Measurements from ENCODE around the gene PRR16. TPM values are rescaled to one million over a fixed set of nuclear protein-coding genes. Genes with fewer than 3 reads are reported as not detected.

PRR16 gene
- polyA plus RNA-seq, 2 of the 4 experiments (the other 2 are of a cell fraction) = 0.05 TPM; not detected in 1

GRCh38 chr5:120449501-120449900 lies 14.6 kb upstream of the PRR16 start:
- POLR2A ChIA-PET = no interaction called here
- DNase-seq (ENCODE audit: low read depth in 1 of 2, low spot score in 1 of 2) (no peak), ATAC-seq (no peak), FAIRE-seq (no peak)
- CTCF ChIA-PET = interaction anchor here (1.5 kb wide), 1 partner anchor 497 kb away, joined by 3 read pairs; no protein-coding TSS in a partner anchor
- Histone ChIP-seq H3K27ac (no peak overlapping the region), H3K9me3 (no peaks in the 10 kb centered on the region), H3K4me1 (no peaks in the 10 kb centered on the region), H3K4me3 (no peak overlapping the region), H3K4me2 (no peak overlapping the region)
- no peak for TF ChIP-seq TP53 (CRISPR knock-in tag; IDR thresholded peaks at IDR 0.05)
- TF ChIP-seq CHD4 (IDR thresholded peaks at IDR 0.05; ENCODE audit: borderline replicate concordance) = no peak
- TF ChIP-seq ZNF302 (CRISPR knock-in tag; IDR thresholded peaks at IDR 0.05) = no peak
- no peak for TF ChIP-seq RCOR1 (IDR thresholded peaks at IDR 0.05; ENCODE audit: low read depth, low read length)
- no peak for TF ChIP-seq NPAS2 (CRISPR knock-in tag; IDR thresholded peaks at IDR 0.05; ENCODE audit: borderline replicate concordance)
- no peak for TF ChIP-seq NFE2L2 (conservative IDR thresholded peaks at IDR 0.05; ENCODE audit: low read length)
- WGBS (ENCODE audit: missing lambda C conversion rate) = 5% methylated on average over 3 of the region's 3 CpGs

- no peak overlapping the region for H3K4me2 ChIP-seq
- H3K27ac ChIP-seq = no peak overlapping the region
- no peaks in the 10 kb centered on the region for H3K9me3 ChIP-seq
- CTCF ChIA-PET = no interaction called here
- H3K4me1 ChIP-seq = no peaks in the 10 kb centered on the region
- no peak for TF ChIP-seq ATOH8 (CRISPR knock-in tag; IDR thresholded peaks at IDR 0.05; ENCODE audit: low read depth)
- H3K4me3 ChIP-seq = no peak overlapping the region
- no peak for FAIRE-seq
- DNase-seq (ENCODE audit: low read depth in 1 of 2, low spot score in 1 of 2) = no peak
- WGBS (ENCODE audit: missing lambda C conversion rate) = 51% methylated on average over 4 of the region's 5 CpGs
- POLR2A ChIA-PET = no interaction called here
- ATAC-seq = no peak
Measured at GRCh38 chr5:120450910-120451309, 13.2 kb upstream of the PRR16 start.

GRCh38 chr5:120451445-120451844 lies 12.7 kb upstream of the PRR16 start:
- ChIA-PET CTCF (no interaction called here), POLR2A (no interaction called here)
- no peaks in the 10 kb centered on the region for H3K9me3 ChIP-seq
- WGBS (ENCODE audit: missing lambda C conversion rate) = 36% methylated on average over 6 of the region's 9 CpGs
- DNase-seq (ENCODE audit: low read depth in 1 of 2, low spot score in 1 of 2) (no peak), ATAC-seq (no peak), FAIRE-seq (no peak)
- H3K4me3 ChIP-seq = no peak overlapping the region
- H3K27ac ChIP-seq = no peak overlapping the region
- no peak overlapping the region for H3K4me2 ChIP-seq
- no peaks in the 10 kb centered on the region for H3K4me1 ChIP-seq
- TF ChIP-seq HOXA7 (CRISPR knock-in tag; IDR thresholded peaks at IDR 0.05) (no peak), ESRRA (IDR thresholded peaks at IDR 0.05; ENCODE audit: borderline replicate concordance, low read length) (no peak), KDM1A (IDR thresholded peaks at IDR 0.05; ENCODE audit: low read depth) (no peak), REST (IDR thresholded peaks at IDR 0.05) (no peak), MAX (IDR thresholded peaks at IDR 0.05) (no peak), BHLHE40 (IDR thresholded peaks at IDR 0.05; ENCODE audit: low read depth, low read length) (no peak), RNF2 (IDR thresholded peaks at IDR 0.05; ENCODE audit: borderline replicate concordance, low read depth) (no peak), NFE2L2 (conservative IDR thresholded peaks at IDR 0.05; ENCODE audit: low read length) (no peak), SREBF2 (IDR thresholded peaks at IDR 0.05) (no peak)

- H3K4me2 ChIP-seq = no peak overlapping the region
- no peak for FAIRE-seq
- POLR2A ChIA-PET = no interaction called here
- CTCF ChIA-PET = no interaction called here
- DNase-seq (ENCODE audit: low read depth in 1 of 2, low spot score in 1 of 2) = no peak
- no peaks in the 10 kb centered on the region for H3K4me1 ChIP-seq
- no peak overlapping the region for H3K27ac ChIP-seq
- H3K9me3 ChIP-seq = no peaks in the 10 kb centered on the region
- no peak overlapping the region for H3K4me3 ChIP-seq
- no peak for ATAC-seq
- WGBS (ENCODE audit: missing lambda C conversion rate) = 0% methylated on average over 1 of the region's 1 CpG
- TF ChIP-seq JUN (IDR thresholded peaks at IDR 0.05) (no peak), KDM1A (IDR thresholded peaks at IDR 0.05; ENCODE audit: low read depth) (no peak)
Measured at GRCh38 chr5:120452471-120452870, 11.6 kb upstream of the PRR16 start.
